Cortex of kidney (tissue), 1 donor: ENCODE measurements around the gene HLA-DMA.

Source experiments
- DNase-seq: peaks from one replicate; lab custom pipeline; 2025; lab: John Stamatoyannopoulos, UW

HLA-DMA gene

DNA sequence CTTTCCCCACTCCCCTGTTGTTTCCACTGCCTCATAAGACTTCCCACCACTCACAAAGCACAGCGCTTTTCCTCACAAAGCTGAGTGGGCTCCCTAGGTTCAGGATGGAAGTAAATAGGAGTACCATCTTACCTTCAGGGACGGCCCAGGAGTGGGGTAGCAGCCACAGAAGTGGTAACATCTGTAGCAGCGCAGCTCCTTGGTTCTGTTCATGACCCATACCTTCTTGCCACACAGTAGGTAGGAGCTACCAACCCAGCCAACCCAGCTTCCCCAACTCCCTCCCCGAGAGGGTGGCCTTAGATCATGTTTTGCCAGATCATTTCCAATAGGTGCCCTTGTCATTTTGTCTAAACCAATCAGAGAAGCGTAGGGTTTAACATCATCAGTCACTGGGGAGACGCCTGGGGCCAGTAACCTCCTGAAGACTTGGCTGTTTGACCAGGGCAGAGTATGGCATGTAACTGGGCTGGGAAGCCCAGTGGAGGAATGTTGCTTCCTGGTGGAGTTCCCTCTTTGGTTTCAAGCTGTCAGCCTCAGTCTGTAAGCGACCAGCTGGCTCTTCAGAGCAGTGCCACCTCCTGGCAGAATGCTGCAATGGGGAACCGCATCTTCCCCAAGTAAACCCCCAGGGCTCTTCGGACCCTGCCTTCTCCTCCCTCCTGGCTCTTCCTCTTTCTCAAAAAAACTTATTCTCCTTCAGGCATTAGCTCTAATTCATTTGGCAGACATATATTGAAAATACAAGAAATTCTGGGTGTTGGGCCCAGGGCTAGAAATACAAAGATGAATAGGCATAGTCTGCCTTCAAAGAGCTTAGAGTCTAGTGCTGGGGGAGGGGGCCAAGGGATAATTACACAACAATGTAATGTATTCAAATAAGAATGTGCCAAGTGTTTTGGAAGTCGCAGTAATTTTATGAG lies at the start of gene HLA-DMA:
Gene HLA-DMA (minus strand): TSS at position 281 of the 923 bp plus-strand sequence. CDS start 61 bp downstream, at position 220.
- no peak for DNase-seq

DNA sequence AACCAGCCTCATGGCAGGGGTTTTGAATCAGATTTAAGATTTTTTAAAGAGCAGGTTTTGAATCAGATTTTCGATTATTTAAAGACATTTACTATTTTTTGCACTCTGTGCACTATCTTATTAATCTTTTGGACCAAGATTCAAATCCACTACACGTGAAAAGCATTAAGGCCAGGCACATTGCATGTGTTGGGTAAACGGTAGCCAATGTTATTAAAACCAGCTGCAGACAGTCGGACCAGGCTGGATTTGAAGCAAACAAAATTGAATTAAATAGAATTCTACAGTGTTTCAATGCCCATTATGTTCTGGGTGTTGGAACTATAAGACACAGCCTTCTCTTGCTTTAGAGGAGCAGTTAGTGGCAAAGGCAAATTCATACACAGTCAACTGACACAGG lies 48.8 kb upstream of the HLA-DMA start:
- no peak for DNase-seq

DNA sequence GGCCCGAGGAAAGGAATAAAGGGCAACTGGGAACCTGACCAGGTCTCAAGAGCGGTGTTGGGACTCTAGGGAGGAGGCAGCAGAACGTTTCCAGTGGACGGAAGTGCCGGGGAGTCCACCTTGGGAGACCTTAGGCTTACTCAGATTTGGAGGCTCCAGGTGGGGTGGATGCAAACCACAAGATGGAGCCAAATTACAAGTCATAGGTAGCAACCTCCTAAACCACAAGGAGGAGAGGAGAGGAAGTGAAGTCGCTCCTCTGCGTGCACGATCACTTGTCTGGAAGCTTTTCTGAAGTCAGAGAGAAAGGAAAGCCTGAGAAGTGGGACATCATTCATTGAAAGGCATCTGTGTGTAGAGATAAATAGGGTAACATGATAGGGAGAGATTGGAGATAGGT lies 47.2 kb upstream of the HLA-DMA start:
- no peak for DNase-seq

DNA sequence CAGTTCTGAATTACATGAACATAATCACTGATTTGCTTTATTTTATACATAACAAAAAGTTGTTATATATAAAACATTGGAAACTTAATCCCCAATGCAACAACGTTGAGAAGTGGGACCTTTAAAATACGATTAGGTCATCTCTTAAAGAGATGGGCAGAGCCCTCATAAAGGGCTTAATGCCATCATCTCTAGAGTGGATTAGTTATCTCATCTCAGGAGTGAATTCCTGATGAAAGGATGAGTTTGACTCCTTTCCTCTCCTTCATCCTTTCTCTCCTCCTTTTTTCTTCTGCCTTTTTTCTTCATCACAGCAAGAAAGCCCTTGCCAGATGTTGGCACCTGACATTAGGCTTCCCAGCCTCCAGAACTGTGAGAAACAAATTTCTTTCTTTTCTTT lies 42.6 kb upstream of the HLA-DMA start:
- no peak for DNase-seq

DNA sequence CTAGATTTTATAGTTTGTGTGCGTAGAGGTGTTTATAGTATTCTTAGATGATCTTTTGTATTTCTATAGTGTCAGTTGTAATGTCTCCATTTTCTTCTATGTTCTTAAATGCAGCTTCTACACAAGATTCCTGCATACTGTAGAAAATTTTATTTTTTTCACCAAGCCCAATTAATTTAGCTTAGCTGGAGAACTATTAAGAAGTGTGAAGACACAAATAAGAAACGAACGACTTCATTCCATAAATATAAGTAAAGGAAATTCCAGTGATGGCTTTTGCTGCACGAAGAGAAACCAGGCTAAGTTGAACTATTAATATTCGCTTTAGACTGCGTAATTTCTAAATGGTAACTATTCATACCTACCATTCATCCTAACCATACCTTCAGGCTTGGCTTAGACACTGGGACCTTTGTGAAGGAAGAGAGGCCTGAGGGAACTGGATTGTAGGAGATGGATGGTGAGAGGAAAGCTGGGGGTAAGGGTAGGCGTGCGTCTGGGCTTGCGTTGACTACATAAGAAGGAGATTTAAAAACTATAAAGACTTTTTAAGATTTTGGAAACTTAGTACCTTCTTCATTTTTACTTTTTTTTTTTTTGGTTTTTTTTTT lies 40.6 kb upstream of the HLA-DMA start:
- no peak for DNase-seq

DNA sequence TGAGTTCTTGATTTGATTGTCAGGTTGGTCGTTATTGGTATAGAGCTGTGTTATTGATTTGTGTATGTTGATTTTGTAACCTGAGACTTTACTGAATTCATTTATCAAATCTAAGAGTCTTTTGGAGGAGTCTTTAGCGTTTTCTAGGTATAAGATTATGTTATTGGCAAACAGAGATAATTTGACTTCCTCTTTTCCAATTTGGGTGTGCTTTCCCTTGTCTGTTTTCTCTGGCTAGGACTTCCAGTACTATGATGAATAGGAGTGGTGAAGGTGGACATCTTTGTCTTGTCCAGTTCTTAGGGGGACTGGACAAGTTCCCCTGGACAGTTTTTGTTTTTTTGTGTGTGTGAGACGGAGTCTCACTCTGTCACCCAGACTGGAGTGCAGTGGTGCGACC lies 39.1 kb upstream of the HLA-DMA start:
- DNase-seq = no peak

DNA sequence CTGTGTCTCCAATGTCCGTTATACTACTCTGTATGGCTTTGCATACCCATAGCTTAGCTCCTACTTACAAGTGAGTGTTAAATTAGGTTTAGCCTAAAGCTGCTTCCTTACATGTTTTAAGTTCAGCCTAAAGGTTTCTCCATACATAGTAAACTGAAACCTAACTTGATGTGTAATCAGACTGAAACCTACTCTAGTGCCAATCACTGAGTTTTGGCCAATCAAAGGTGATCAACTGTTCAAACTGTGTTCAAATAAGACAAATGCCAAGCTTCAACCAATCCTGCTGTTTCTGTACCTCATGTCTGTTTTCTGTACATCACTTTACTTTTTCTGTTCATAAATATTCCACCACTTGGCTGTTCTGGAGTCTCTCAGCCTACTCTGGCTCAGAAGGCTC lies 36.5 kb upstream of the HLA-DMA start:
- no peak for DNase-seq

DNA sequence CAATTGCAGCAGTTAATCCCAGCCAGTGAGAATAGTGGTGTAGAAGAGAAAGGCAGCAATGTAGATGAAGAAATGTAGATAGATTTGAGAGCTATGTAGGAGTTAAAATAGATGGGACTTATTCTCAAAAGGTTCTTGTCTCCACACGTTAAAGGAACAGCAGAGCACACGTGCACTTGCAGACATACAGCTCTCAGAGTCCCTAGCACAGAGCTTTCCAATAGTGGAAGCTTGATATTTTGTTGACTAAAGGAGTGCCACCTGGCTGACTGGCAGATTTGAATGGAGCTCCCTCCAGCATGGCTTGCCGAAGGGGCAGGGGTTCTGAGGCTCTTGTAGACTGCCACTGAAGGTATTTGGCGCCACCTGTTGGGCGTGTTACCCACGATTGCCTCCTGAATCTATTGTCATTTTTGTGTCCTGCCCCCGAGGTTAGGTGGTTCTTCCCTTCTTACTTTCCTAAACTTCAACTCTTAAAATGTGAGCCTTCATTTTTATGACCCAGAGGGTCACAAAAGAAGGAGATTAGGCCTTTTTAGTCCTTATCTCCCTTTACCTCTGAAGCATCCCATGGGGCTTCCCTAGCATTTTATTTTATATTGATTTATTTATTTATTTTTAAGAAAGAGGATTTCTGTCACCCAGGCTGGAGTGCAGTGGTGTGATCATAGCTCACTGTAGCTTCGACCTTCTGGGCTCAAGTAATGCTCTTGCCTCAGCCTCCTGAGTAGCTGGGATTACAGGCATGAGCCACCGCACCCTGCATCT lies 31.9 kb upstream of the HLA-DMA start:
- no peak for DNase-seq

DNA sequence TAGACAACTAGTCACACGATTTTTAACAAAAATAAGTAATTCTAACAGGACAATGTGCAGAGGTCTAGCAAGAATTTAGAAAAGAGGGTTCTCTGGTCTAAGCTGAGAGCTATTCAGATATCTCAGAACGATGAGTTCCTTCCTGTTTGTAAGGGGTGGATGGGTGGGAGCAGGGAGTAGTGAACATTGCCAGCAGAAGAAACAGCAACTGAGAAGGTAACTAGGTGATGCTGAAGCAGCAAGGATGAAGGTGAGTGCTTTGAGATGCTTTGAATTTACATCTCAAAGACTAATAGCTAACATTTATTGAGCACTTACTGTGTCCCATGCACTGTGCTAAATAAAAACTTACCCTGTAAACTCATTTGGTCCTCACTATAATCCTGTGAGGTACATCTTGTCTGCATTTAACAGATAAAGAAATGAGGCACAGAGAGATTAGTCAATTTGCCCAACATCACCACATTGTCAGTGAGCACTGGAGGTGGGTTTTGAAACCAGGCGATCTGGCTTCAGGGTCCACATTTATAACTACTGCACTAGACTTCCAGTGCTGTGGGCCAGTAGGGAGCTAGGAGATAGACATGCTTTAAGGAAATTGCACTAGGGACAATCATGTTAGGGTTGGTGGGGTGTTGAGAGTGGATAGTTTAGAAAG lies 31.2 kb upstream of the HLA-DMA start:
- DNase-seq = no peak

DNA sequence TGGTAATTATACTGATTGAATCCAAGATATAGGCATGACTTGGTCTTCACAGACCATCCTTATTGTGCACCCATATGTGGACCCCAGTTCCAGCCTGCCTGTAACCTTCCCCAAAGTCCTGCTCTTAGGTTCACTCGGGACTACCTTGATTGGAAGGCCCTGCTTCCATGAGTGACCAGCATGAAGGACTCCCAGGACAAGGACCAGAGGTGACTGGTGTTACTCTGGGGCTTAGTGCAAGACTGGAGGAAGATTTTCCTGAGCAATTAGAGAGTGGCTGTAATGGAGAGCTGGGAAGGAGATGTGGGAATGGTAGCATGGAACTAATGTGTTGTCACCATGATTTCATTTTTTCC lies 30.6 kb upstream of the HLA-DMA start:
- no peak for DNase-seq

DNA sequence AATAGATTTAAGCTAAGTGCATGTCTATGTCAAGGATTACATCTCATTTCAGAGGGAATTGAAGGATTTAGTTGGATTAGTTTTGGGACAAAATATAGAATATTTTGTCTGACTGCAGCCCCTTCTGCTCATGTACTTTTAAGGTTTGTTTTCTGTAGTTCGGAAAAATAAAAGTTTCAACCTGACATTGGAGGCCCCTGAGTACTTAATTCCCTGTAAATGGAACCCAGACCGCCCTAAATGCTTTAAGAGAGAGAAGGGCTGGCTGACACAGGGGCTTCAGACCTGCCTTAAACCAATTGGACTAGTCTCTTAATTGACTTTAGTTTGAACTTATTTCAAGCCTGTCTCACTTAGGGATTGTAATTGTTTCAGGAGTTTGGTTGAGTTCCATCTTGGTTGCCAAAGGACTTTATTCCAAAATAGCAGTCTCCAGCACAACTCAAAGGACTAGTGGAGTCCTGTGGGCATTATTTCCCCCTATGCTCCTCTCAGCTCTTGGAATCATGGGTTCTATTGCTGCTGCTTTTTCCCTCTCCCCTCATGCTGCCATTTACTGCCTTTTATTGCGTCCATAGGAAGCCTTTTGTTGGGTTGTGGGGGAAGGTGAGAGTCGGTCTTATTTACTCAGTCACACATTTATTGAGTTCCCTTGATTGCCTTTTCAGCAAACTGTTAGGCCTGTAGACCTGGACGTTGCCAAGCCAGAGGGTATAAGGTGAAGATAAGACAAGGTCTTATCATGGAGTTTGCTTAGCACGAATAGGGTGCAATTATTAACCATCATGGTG lies 30.0 kb upstream of the HLA-DMA start:
- no peak for DNase-seq

DNA sequence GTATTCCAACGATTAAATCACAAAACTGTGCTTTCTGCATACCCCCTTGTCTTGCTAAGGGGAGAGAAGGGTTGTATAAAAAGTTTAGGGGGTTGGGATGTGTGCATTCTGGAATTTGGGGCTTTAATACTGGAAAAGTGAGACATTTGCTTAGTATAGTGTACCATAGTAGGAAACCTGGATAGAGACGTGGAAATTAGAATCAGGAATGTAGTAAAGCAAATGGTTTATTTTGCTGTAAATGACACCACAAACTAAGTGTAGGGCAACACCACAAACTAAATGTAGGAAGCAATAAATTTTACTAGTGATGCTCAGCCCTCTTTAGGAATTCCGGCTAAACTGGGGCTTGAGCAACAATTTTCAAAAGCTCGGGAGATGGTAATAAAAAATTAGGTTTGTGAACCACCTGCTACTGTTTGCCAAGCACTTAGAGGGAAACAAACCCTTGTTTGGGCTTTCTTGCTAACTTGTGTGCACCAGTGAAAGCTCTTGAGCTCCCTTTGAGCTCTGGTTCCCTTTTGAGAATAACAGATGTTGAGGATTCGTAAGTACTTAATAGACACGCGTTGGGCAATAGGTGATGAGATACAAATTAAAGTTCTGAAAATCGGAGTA lies 29.3 kb upstream of the HLA-DMA start:
- no peak for DNase-seq

DNA sequence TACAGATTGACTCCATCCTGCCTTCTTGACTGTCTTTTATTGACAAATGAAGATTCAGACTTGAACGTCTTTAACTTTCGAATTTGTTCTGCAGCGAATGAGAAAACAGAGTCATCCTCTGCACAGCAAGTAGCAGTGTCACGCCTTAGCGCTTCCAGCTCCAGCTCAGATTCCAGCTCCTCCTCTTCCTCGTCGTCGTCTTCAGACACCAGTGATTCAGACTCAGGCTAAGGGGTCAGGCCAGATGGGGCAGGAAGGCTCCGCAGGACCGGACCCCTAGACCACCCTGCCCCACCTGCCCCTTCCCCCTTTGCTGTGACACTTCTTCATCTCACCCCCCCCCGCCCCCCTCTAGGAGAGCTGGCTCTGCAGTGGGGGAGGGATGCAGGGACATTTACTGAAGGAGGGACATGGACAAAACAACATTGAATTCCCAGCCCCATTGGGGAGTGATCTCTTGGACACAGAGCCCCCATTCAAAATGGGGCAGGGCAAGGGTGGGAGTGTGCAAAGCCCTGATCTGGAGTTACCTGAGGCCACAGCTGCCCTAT lies 27.7 kb upstream of the HLA-DMA start:
- DNase-seq = no peak

DNA sequence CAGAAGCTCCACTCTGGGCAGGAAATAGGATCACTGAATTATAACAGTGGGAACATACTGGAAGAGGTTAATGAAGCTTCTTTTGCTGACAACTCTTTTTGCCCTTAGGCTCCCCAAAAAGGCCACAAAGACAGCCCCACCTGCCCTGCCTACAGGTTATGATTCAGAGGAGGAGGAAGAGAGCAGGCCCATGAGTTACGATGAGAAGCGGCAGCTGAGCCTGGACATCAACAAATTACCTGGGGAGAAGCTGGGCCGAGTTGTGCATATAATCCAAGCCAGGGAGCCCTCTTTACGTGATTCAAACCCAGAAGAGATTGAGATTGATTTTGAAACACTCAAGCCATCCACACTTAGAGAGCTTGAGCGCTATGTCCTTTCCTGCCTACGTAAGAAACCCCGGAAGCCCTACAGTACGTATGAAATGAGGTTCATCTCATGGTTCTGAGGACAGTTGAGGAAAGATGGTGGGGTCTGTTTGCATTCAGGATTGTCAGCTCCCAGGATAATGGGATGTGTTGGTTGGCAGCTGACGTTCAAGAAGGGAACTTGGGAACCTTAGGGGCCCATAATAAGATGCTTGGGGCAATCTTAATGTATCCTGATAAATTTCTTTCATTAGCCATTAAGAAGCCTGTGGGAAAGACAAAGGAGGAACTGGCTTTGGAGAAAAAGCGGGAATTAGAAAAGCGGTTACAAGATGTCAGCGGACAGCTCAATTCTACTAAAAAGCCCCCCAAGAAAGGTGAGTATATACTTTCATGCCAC lies 27.0 kb upstream of the HLA-DMA start:
- no peak for DNase-seq

DNA sequence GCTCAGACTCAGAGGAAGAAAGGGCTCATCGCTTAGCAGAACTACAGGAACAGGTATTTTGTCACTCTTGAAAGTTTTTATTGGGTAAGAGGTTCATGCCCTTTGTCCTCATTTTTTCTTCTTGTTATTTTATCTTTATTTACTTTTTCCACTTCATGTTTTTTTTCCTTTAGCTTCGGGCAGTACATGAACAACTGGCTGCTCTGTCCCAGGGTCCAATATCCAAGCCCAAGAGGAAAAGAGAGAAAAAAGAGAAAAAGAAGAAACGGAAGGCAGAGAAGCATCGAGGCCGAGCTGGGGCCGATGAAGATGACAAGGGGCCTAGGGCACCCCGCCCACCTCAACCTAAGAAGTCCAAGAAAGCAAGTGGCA lies 25.0 kb upstream of the HLA-DMA start:
- DNase-seq = no peak

DNA sequence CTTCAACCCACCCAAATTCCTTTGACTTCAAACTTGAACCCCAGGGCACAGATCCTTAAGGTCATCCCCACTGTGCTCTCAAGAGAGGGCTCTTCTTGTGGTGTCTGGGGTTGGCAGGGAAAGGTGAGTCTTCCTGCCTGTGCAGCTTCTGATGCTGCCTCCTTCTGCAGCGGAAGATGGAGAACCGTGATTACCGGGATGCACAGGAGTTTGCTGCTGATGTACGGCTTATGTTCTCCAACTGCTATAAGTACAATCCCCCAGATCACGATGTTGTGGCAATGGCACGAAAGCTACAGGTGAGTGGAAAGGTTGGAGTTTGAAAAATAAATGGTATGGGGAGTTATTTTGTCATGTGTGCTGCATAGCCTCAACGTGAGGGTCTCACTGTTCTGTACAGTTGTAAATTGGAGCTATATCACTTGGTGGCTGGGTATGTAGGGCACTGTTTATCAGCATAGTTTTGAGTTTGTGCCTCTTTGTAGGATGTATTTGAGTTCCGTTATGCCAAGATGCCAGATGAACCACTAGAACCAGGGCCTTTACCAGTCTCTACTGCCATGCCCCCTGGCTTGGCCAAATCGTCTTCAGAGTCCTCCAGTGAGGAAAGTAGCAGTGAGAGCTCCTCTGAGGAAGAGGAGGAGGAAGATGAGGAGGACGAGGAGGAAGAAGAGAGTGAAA lies 24.5 kb upstream of the HLA-DMA start:
- DNase-seq = no peak

DNA sequence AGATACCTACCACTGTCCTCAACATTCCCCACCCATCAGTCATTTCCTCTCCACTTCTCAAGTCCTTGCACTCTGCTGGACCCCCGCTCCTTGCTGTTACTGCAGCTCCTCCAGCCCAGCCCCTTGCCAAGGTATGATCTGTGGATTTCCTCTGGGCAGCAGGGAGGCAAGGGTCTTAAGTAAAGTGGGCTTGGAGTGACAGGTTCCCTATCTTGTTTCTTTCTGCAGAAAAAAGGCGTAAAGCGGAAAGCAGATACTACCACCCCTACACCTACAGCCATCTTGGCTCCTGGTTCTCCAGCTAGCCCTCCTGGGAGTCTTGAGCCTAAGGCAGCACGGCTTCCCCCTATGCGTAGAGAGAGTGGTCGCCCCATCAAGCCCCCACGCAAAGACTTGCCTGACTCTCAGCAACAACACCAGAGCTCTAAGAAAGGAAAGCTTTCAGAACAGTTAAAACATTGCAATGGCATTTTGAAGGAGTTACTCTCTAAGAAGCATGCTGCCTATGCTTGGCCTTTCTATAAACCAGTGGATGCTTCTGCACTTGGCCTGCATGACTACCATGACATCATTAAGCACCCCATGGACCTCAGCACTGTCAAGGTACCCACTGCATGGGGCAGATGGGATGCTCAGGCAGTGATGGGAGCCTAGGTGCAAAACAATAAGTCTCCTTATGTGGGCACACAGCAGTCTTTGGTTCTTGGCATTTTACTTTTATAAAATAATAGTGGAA lies 23.6 kb upstream of the HLA-DMA start:
- DNase-seq = no peak

DNA sequence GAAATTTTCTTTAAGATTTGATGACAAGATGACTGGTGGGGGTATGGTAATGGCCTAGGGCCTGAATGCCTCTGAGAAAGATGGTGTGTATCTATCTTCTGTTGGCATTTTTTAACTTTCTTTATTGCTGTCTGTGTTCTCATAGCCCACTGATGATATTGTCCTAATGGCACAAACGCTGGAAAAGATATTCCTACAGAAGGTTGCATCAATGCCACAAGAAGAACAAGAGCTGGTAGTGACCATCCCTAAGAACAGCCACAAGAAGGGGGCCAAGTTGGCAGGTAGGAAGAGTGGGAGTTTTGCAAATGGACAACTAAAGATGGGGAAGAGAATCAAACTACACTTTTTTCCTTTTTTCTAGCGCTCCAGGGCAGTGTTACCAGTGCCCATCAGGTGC lies 23.0 kb upstream of the HLA-DMA start:
- no peak for DNase-seq
